IgD-negative memory B cell (primary cell): Measurements from ENCODE around the gene ABCC3. TPM values are rescaled to one million over a fixed set of nuclear protein-coding genes. Genes with fewer than 3 reads are reported as not detected.

ENCODE experiments used
- H3K27ac Mint-ChIP-seq, 3 donors: one replicate each; pipeline ENCODE4 v1.8.0; 2020 to 2022; ENCODE audit warnings: mild to moderate bottlenecking in 3 of 3, mixed read lengths in 3 of 3, moderate library complexity in 1 of 3
- H3K27me3 Mint-ChIP-seq: one replicate; pipeline ENCODE4 v1.8.0; 2021; ENCODE audit warnings: mixed read lengths
- H3K36me3 Mint-ChIP-seq: one replicate; pipeline ENCODE4 v1.8.0; 2020; ENCODE audit warnings: mild to moderate bottlenecking, mixed read lengths
- H3K4me1 Mint-ChIP-seq, 3 donors: one replicate each; pipeline ENCODE4 v1.8.0; 2020 to 2022; ENCODE audit warnings: mixed read lengths in 3 of 3, mild to moderate bottlenecking in 1 of 3
- H3K4me3 Mint-ChIP-seq, 4 donors: one replicate each; pipeline ENCODE4 v1.8.0; 2020 to 2022; ENCODE audit warnings: mild to moderate bottlenecking in 4 of 4, mixed read lengths in 4 of 4, moderate library complexity in 3 of 4
- H3K9me3 Mint-ChIP-seq, 3 donors: one replicate each; pipeline ENCODE4 v1.8.0; 2020 to 2021; ENCODE audit warnings: mixed read lengths in 3 of 3, mild to moderate bottlenecking in 1 of 3
- polyA plus RNA-seq: library from polyadenylated mRNA; unstranded; fragments of 300-500 nt; fragmentation: Illumina TruSeq; gene quantifications from one replicate; pipeline ENCODE4 v1.2.3, GENCODE V29; 2021

ABCC3 gene
- polyA plus RNA-seq, 1 donor from 2014 or later, result 0.91 TPM

GRCh38 chr17:50596191-50597037 is 38.3 kb upstream of the ABCC3 start:
- Mint-ChIP-seq H3K27ac (no peak overlapping the region), H3K4me1 (peaks cover 0 to 4% (median 4%) of the 10 kb centered on the region in 3 donors), H3K9me3 (peaks cover 0 to 3% (median 0%) of the 10 kb centered on the region in 3 donors), H3K36me3 (no peaks in the 10 kb centered on the region), H3K4me3 (no peak overlapping the region), H3K27me3 (peaks cover 13% of the 10 kb centered on the region)

- H3K36me3 Mint-ChIP-seq, result no peaks in the 10 kb centered on the region
- H3K4me1 Mint-ChIP-seq, result peaks cover 0 to 6% (median 4%) of the 10 kb centered on the region in 3 donors
- peaks cover 0 to 5% (median 0%) of the 10 kb centered on the region in 3 donors for H3K9me3 Mint-ChIP-seq
- H3K4me3 Mint-ChIP-seq, result peak overlapping the region in 1 of 4 donors; percentile 32
- H3K27me3 Mint-ChIP-seq, result peaks cover 18% of the 10 kb centered on the region
- H3K27ac Mint-ChIP-seq, result no peak overlapping the region
Observed at GRCh38 chr17:50598487-50598886, 36.2 kb upstream of the ABCC3 start.

- peaks cover 22% of the 10 kb centered on the region for H3K27me3 Mint-ChIP-seq
- H3K4me3 Mint-ChIP-seq, result no peak overlapping the region
- peaks cover 0 to 6% (median 4%) of the 10 kb centered on the region in 3 donors for H3K4me1 Mint-ChIP-seq
- no peak overlapping the region for H3K27ac Mint-ChIP-seq
- peaks cover 0 to 5% (median 0%) of the 10 kb centered on the region in 3 donors for H3K9me3 Mint-ChIP-seq
- no peaks in the 10 kb centered on the region for H3K36me3 Mint-ChIP-seq
Observed at GRCh38 chr17:50599606-50600005, 35.1 kb upstream of the ABCC3 start.

GRCh38 chr17:50601823-50602375 is 32.8 kb upstream of the ABCC3 start:
- Mint-ChIP-seq H3K27ac (no peak overlapping the region), H3K9me3 (peaks cover 0 to 5% (median 0%) of the 10 kb centered on the region in 3 donors), H3K36me3 (no peaks in the 10 kb centered on the region), H3K4me1 (peaks cover 0 to 6% (median 4%) of the 10 kb centered on the region in 3 donors), H3K27me3 (peaks cover 27% of the 10 kb centered on the region), H3K4me3 (no peak overlapping the region)

- peaks cover 23% of the 10 kb centered on the region for H3K27me3 Mint-ChIP-seq
- H3K27ac Mint-ChIP-seq, result no peak overlapping the region
- no peaks in the 10 kb centered on the region for H3K36me3 Mint-ChIP-seq
- H3K4me1 Mint-ChIP-seq, result peaks cover 0 to 6% (median 4%) of the 10 kb centered on the region in 3 donors
- no peak overlapping the region for H3K4me3 Mint-ChIP-seq
- peaks cover 0 to 2% (median 0%) of the 10 kb centered on the region in 3 donors for H3K9me3 Mint-ChIP-seq
Observed at GRCh38 chr17:50602836-50603235, 31.8 kb upstream of the ABCC3 start.

GRCh38 chr17:50603340-50603739 is 31.3 kb upstream of the ABCC3 start:
- Mint-ChIP-seq H3K27me3 (peaks cover 23% of the 10 kb centered on the region), H3K4me3 (no peak overlapping the region), H3K27ac (no peak overlapping the region), H3K4me1 (peaks cover 0 to 5% (median 3%) of the 10 kb centered on the region in 3 donors), H3K36me3 (no peaks in the 10 kb centered on the region), H3K9me3 (peaks cover 0 to 2% (median 0%) of the 10 kb centered on the region in 3 donors)

- Mint-ChIP-seq H3K9me3 (peaks cover 0 to 2% (median 0%) of the 10 kb centered on the region in 3 donors), H3K4me3 (no peak overlapping the region), H3K27me3 (peaks cover 24% of the 10 kb centered on the region), H3K36me3 (no peaks in the 10 kb centered on the region), H3K27ac (no peak overlapping the region), H3K4me1 (peaks cover 0 to 1% (median 0%) of the 10 kb centered on the region in 3 donors)
Observed at GRCh38 chr17:50604513-50604912, 30.2 kb upstream of the ABCC3 start.

- Mint-ChIP-seq H3K36me3 (no peaks in the 10 kb centered on the region), H3K4me3 (no peak overlapping the region), H3K9me3 (peaks cover 0 to 2% (median 0%) of the 10 kb centered on the region in 3 donors), H3K4me1 (peaks cover 0 to 1% (median 0%) of the 10 kb centered on the region in 3 donors), H3K27me3 (peaks cover 27% of the 10 kb centered on the region), H3K27ac (no peak overlapping the region)
Observed at GRCh38 chr17:50605429-50605828, 29.3 kb upstream of the ABCC3 start.

- no peaks in the 10 kb centered on the region for H3K9me3 Mint-ChIP-seq
- peaks cover 0 to 1% (median 0%) of the 10 kb centered on the region in 3 donors for H3K4me1 Mint-ChIP-seq
- no peak overlapping the region for H3K27ac Mint-ChIP-seq
- peak overlapping the region in 1 of 4 donors; percentile 9 for H3K4me3 Mint-ChIP-seq
- H3K36me3 Mint-ChIP-seq, result no peaks in the 10 kb centered on the region
- peaks cover 24% of the 10 kb centered on the region for H3K27me3 Mint-ChIP-seq
Observed at GRCh38 chr17:50607522-50608175, 27.0 kb upstream of the ABCC3 start.

- Mint-ChIP-seq H3K4me3 (no peak overlapping the region), H3K36me3 (no peaks in the 10 kb centered on the region), H3K9me3 (no peaks in the 10 kb centered on the region), H3K27me3 (peaks cover 16% of the 10 kb centered on the region), H3K4me1 (no peaks in the 10 kb centered on the region), H3K27ac (no peak overlapping the region)
Observed at GRCh38 chr17:50608700-50609379, 25.8 kb upstream of the ABCC3 start.

GRCh38 chr17:50609380-50610074 is 25.2 kb upstream of the ABCC3 start:
- Mint-ChIP-seq H3K4me3 (no peak overlapping the region), H3K36me3 (no peaks in the 10 kb centered on the region), H3K9me3 (no peaks in the 10 kb centered on the region), H3K27ac (peak overlapping the region in 1 of 3 donors; percentile 9), H3K4me1 (peaks cover 0 to 4% (median 2%) of the 10 kb centered on the region in 3 donors), H3K27me3 (peaks cover 16% of the 10 kb centered on the region)

GRCh38 chr17:50611634-50612033 is 23.0 kb upstream of the ABCC3 start:
- Mint-ChIP-seq H3K27ac (no peak overlapping the region), H3K9me3 (no peaks in the 10 kb centered on the region), H3K36me3 (no peaks in the 10 kb centered on the region), H3K4me1 (peaks cover 0 to 4% (median 2%) of the 10 kb centered on the region in 3 donors), H3K4me3 (no peak overlapping the region), H3K27me3 (peaks cover 10% of the 10 kb centered on the region)

- no peaks in the 10 kb centered on the region for H3K9me3 Mint-ChIP-seq
- no peak overlapping the region for H3K4me3 Mint-ChIP-seq
- peak overlapping the region in 1 of 3 donors; percentile 39 for H3K27ac Mint-ChIP-seq
- peaks cover 10% of the 10 kb centered on the region for H3K27me3 Mint-ChIP-seq
- H3K4me1 Mint-ChIP-seq, result peaks cover 0 to 4% (median 2%) of the 10 kb centered on the region in 3 donors
- H3K36me3 Mint-ChIP-seq, result no peaks in the 10 kb centered on the region
Observed at GRCh38 chr17:50612281-50612680, 22.4 kb upstream of the ABCC3 start.
